Measurements from ENCODE around the gene CHRNG.

- no peak for TF ChIP-seq CTCF (IDR thresholded peaks at IDR 0.05)
- no peak for TF ChIP-seq POLR2A (IDR thresholded peaks at IDR 0.05)
Measured at GRCh38 chr2:232535761-232536530, 3.5 kb upstream of the CHRNG start.

Data from uterus (tissue), 2 donors.